PC-9 (cell line): Measurements from ENCODE around the gene APOL6.

Experiments used
- EZH2 ChIP-seq: fragments of 200-600 bp; sonication (generic); IDR thresholded peaks from 2 replicates; pipeline ENCODE4 v1.8.0; 2017; ENCODE audit warnings: antibody characterized with exemption, low read depth
- TF ChIP-seq, protein P1 (sequence below): fragments of 200-600 bp; sonication (generic); conservative IDR thresholded peaks from 2 replicates; pipeline ENCODE4 v1.6.1; 2017; ENCODE audit warnings: mixed run types, antibody characterized with exemption, mild to moderate bottlenecking, moderate library complexity

GRCh38 chr22:35612903-35613302 lies 35.3 kb upstream of the APOL6 start:
- TF ChIP-seq, protein P1, sequence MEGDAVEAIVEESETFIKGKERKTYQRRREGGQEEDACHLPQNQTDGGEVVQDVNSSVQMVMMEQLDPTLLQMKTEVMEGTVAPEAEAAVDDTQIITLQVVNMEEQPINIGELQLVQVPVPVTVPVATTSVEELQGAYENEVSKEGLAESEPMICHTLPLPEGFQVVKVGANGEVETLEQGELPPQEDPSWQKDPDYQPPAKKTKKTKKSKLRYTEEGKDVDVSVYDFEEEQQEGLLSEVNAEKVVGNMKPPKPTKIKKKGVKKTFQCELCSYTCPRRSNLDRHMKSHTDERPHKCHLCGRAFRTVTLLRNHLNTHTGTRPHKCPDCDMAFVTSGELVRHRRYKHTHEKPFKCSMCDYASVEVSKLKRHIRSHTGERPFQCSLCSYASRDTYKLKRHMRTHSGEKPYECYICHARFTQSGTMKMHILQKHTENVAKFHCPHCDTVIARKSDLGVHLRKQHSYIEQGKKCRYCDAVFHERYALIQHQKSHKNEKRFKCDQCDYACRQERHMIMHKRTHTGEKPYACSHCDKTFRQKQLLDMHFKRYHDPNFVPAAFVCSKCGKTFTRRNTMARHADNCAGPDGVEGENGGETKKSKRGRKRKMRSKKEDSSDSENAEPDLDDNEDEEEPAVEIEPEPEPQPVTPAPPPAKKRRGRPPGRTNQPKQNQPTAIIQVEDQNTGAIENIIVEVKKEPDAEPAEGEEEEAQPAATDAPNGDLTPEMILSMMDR = no peak
- no peak for TF ChIP-seq EZH2
